Fibroblast of mammary gland (primary cell): ENCODE results near the gene PRDM15.

ENCODE experiments used
- DNase-seq: peaks from one replicate; pipeline ENCODE4 v3.0.0-alpha.2; 2010; ENCODE audit warnings: low read depth
- H3K4me3 ChIP-seq: 2 replicates; pipeline ENCODE4 v1.5.1; 2011; ENCODE audit warnings: low read depth, mild to moderate bottlenecking, low read length, moderate library complexity; ENCODE audit not compliant: control insufficient read depth
- CTCF ChIP-seq: conservative IDR thresholded peaks from 2 replicates; pipeline ENCODE4 v1.5.1; 2011; ENCODE audit warnings: low read depth, low read length, inconsistent platforms; ENCODE audit not compliant: control insufficient read depth, insufficient read depth

PRDM15 gene

DNA sequence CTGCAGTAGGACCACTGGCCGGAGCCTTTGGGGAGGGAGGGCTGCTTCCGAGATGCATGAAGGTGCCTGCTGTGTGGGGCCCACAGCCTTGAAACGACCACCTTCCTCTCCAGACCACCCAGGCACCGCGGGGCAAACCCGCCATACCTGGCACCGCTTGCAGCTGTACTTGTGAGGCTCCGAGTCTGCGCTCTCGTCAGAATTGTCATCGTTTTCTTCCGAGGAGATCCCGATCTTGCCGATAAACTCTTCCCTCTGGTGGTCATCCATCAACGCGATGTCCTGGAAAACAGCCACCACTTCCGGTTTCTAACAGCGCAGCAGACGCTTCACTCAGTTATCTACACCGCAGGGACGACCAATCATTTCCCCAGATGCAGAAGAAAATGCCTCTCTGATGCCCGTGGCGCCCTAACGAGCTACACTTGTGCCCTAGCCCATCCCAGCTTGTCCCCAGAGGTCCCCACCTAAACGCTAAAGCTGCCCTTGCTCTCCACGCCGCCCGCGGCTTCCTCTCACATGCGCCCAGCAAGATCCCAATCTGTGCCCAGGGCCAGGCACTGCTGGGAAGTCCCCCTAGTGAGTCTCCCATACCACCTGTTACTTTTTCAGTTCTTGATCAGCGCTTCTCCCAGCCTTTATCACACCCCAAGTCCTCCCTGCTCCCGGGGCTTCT is 57.2 kb downstream of the PRDM15 start:
- TF ChIP-seq CTCF: no peak
- H3K4me3 ChIP-seq: no peak overlapping the region
- DNase-seq: no peak

DNA sequence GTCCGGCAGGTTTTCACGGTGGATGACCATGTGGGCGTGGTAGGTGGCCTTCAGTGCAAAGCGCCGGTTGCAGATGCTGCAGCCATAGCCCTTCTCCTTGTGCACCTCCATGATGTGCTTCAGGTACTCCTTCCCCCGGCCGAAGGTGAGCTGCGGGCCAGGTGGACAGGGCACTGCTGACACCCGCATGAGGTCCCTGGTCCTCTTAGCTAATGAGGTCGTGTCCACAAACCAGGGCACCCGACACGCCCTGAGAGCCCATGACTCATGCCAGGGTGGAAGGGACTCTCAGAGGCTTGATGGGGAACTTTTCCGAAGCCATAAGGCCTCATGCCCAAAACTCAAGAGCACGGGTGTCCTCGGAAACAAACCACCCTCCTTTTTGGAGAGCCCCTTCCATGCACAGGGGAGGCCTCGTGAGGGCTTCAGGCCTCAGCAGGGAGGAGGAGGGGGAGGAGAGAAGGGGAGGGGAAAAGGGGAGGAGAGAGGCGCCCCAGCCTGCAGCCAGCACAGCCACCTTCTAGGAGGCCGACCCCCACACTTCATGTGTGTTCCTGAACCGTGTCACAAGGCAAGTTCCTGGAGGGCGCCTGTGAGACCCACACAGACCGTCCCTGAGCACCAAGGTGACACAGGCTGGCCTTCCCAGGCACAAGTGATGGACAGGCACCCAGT is 57.9 kb downstream of the PRDM15 start:
- DNase-seq: no peak
- H3K4me3 ChIP-seq: no peak overlapping the region
- TF ChIP-seq CTCF: no peak

GRCh38 chr21:41820384-41821080 is 58.6 kb downstream of the PRDM15 start:
- no peak for TF ChIP-seq CTCF
- DNase-seq: no peak

DNA sequence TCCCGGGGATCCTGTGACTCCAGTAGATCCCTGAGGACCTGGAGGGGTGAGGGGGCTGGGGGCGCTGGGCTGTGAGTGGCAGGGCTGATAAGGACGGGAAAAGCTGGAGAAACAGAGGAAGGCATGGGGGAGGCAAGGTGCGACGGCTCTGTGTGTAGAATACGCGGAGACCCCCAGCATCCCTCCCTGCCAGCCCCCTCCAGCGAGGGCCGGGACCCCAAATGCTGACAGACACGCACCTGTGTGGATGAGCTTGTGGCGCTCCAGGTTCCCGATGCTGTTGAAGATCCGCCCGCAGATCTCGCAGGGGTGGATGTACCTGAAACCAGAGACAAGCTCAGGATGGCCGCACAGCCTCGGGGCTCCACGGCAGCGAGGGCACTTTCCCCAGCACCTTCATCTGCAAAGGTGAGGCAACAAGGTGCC is 59.3 kb downstream of the PRDM15 start:
- DNase-seq: no peak
- TF ChIP-seq CTCF: no peak
- no peak overlapping the region for H3K4me3 ChIP-seq

More at GRCh38 chr21:41820384-41821080, 58.6 kb downstream of the PRDM15 start:
- no peak overlapping the region for H3K4me3 ChIP-seq

DNA sequence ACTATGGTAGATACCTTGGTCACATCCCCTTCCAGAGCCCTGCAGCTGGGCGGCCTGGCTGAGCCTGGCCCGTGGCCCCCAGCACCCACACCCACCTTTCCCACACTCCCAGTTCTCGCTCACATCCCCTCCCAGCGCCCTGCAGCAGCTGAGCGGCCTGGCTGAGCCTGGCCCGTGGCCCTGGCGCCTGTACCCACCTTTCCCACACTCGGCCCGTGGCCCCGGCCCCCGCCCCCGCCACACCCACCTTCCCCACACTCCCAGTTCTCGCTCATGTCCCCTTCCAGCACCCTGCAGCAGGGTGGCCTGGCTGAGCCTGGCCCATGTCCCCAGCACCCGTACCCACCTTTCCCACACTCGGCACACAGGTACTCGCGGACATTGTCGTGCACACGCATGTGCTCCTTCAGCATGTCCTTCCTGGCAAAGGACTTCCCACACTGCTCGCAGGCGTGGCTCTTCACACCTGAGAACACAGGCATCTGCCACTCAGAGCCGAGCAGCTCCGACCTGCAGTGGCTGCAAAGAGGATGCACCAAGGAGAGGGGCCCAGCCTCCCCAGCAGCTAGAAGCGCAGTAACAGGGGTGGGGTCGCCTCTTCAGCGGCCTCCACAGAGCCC is 59.8 kb downstream of the PRDM15 start:
- TF ChIP-seq CTCF: no peak
- DNase-seq: no peak
- no peak overlapping the region for H3K4me3 ChIP-seq
